SJSA1 (cell line): ENCODE results near the gene AQP12B. TPM values are rescaled to one million over a fixed set of nuclear protein-coding genes. Genes with fewer than 3 reads are reported as not detected.

Experiments used
- DNase-seq, 2 experiments: peaks; one replicate each; pipeline ENCODE4 v3.0.0-alpha.2; 2015 to 2020; ENCODE audit warnings: low spot score in 2 of 2, low read depth in 1 of 2
- H3K27ac ChIP-seq: fragments of 250-450 bp; sonication (Bioruptor Pico); 2 replicates; pipeline ENCODE4 v1.5.1; 2020; ENCODE audit warnings: mild to moderate bottlenecking, moderate library complexity
- H3K27me3 ChIP-seq: fragments of 250-450 bp; sonication (Bioruptor Pico); replicated peaks from 2 replicates; pipeline ENCODE4 v1.5.1; 2020; ENCODE audit warnings: mild to moderate bottlenecking, moderate library complexity
- H3K36me3 ChIP-seq: fragments of 250-450 bp; sonication (Bioruptor Pico); 2 replicates; pipeline ENCODE4 v1.5.1; 2020; ENCODE audit warnings: mild to moderate bottlenecking
- H3K4me1 ChIP-seq: fragments of 250-450 bp; sonication (Bioruptor Pico); replicated peaks from 2 replicates; pipeline ENCODE4 v1.6.1; 2021; ENCODE audit warnings: mild to moderate bottlenecking
- H3K4me3 ChIP-seq: fragments of 250-450 bp; sonication (Bioruptor Pico); 2 replicates; pipeline ENCODE4 v1.5.1; 2020; ENCODE audit warnings: mild to moderate bottlenecking
- H3K9me3 ChIP-seq: fragments of 250-450 bp; sonication (Bioruptor Pico); replicated peaks from 2 replicates; pipeline ENCODE4 v1.5.1; 2020; ENCODE audit warnings: mild to moderate bottlenecking
- total RNA-seq: library from RNA; depleted of rRNA; stranded (reverse); fragments of >200 nt; shearing (Covaris generic); gene quantifications from 2 replicates; pipeline ENCODE4 v1.2.3, GENCODE V29; 2014

Gene AQP12B
- total RNA-seq, 1 experiment from 2014 or later = not detected

DNA sequence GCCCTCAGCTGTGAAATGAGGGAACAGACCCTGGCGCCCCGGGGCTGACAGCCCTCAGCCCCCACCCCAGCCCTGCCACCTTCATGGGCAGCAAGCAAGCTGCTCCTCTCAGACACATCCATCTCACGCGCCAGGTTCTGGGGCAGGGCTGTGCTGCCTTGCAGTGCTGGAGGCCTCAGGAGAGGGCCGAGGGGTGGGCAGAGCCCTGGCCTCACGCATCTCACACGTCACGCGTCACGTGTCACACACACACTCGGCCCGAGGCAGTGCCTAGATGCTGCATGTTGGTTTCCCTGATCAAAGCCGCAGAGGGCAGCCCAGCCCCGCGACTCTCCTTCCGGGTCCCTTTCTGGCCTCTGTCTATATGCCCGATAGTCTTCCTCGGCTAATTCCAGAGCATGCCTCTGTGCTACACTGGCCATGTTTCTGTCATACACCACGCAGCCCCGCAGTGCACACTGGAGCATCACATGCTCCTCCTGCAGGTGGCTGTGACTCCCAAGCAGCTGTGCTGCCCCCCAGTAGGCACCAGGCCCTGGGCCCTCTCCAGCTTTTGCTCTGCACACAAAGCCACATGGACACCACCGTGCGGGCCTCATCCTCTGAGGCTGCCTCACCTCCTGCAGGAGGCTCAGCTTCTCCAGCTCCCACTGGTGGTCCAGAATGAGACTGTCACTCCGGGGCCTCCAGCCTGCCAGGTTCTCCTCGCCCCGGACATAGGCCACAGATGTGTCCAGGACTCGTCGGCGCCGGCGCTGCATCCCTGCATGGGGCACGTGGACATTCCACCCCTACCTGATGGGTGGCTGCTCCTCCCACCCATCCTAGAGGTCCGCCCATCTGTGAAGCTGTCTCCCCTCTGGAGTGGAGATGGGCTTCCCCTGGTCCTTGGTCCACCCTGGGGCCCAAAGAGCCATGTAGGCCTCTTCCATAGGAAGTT lies 40.4 kb upstream of the AQP12B start:
- no peaks in the 10 kb centered on the region for H3K9me3 ChIP-seq
- H3K4me3 ChIP-seq = no peak overlapping the region
- no peaks in the 10 kb centered on the region for H3K36me3 ChIP-seq
- no peaks in the 10 kb centered on the region for H3K4me1 ChIP-seq
- H3K27me3 ChIP-seq = peaks cover 11% of the 10 kb centered on the region
- no peak overlapping the region for H3K27ac ChIP-seq
- DNase-seq = no peak

DNA sequence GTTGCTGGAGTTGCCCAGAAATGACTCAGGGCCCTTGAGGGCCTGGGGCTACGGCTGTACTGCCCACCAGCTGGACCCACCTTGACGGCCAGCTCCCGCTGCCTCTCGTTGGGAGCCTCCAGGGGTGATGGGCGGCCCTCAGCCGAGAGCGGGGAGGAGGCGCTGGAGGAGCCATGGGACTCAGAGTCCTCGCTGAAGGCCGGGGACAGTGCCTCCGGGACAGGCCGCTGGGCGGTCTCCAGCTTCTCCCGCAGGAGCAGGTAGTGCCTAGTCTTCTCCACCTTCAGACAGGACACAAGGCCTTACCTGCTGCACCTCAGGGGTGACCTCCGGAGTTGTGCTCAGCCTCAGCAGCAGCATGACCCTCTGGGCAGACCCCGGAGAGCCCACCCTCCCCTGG lies 39.7 kb upstream of the AQP12B start:
- Histone ChIP-seq H3K27me3 (peaks cover 14% of the 10 kb centered on the region), H3K4me1 (no peaks in the 10 kb centered on the region), H3K9me3 (no peaks in the 10 kb centered on the region), H3K27ac (no peak overlapping the region), H3K4me3 (no peak overlapping the region), H3K36me3 (no peaks in the 10 kb centered on the region)
- no peak for DNase-seq

DNA sequence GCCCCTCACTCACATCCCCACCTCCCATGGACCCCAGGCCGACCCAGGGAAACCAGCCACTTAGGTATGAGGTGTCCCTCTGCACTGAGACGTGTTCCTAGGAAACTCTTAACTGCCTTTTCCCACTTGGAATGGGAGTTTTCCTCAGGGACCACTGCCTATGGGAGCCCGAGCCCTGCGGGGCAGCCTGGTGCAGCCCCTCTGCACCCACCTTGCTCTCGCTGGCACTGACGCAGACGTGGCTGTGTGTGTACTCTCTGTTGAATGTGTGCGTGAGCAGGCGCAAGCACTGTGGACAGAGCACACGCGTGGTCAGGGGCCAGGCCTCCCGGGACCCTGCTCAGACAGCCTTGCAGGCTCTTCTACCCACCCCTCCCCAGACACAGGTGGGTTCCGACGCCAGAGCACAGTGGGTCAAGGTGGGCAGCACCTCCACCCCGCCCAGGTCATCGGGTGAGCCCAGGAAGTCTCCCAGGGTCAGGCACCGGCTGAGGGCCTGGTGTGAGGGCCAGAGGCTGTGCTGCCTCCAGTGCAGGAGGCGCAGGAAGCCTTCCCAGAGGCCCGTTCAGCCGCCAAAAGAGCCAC lies 39.0 kb upstream of the AQP12B start:
- H3K9me3 ChIP-seq = no peaks in the 10 kb centered on the region
- no peak for DNase-seq
- H3K4me3 ChIP-seq = no peak overlapping the region
- no peaks in the 10 kb centered on the region for H3K4me1 ChIP-seq
- no peak overlapping the region for H3K27ac ChIP-seq
- no peaks in the 10 kb centered on the region for H3K36me3 ChIP-seq
- peaks cover 20% of the 10 kb centered on the region for H3K27me3 ChIP-seq

DNA sequence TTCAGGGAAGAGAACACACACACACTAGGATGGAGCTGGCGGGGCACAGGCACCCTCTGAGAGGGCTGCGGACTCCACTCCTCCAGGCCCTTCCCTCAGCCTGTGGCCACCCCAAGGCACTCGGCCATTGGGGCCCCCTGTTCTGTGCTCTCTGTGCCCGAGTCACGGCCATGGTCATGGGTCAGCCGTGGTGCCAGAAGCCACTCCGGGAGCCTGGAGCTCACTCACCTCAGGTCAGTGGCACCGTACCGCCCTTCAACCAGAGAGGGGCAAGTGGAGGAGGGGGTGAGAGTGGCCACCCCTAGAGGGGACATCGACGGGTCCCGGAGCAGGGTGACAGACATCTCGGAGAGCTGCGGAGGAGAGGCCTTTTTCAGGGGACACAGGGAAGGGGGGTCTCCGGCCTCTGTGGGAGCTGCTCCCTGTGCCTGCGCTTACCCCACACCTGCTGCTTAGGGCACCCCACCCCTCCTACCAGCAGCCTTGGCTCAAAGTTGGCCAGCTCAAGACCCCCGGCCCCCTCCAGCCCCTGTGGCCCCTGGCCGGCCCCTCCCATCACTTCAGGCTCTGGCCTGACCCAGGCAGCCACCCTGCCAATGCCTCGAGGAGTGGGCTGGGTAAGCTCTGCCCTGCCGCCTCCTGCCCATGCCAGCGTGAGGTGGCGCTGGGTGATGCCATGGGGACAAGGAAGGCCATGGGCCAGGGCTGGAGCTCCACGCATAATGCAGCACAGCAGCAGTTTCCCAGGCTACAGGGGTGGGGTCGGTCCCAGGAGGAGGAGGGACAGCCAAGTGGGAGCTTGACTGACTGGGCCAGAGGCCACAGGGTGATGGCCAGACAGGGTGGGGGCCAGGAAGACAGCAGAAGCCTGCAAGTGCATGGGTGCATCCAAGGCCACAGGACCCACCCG lies 38.3 kb upstream of the AQP12B start:
- H3K27ac ChIP-seq = no peak overlapping the region
- H3K4me1 ChIP-seq = no peaks in the 10 kb centered on the region
- H3K27me3 ChIP-seq = peaks cover 28% of the 10 kb centered on the region
- no peaks in the 10 kb centered on the region for H3K36me3 ChIP-seq
- no peaks in the 10 kb centered on the region for H3K9me3 ChIP-seq
- no peak for DNase-seq
- H3K4me3 ChIP-seq = no peak overlapping the region

DNA sequence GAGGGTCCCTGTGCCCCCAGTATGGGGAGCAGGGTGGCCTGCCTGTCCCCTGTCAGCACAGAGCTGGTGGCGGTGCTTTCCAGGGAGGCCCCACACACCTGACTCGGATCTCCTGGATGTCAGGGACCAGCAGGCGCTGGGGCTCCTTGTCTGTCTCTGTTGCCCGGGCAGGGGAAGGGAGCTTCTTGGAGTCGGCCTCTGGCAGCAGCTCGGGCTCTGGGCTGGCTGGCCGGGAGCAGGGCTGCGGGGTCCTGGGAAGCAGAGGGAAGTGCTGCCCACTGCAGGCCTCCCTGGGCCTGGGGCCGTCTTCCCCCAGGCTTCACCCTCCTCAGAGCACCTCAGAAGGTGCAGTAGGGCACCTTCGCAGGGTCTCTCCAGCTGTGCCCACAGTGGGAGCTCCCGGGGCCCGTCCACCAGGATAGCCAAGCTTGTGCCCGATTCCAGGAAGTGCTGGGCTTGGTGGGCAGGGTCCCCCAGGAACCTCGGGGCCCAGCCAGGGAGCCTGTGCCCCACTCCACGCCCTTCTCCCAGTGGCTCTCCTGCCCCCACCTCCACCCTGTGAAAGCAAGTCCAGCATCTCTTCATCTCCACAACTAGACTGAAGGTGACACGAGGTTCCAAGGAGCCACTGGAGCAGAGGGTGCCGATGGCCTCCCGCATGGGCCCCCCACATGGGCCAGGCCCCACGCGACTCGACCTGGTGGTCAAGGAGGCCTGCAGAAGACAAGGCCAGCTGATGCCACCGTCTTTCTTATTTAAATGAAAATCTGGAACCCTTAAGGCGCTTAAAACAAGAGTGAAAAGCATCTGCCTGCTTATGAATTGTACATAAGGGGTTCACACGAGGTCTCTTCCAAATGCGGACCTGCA lies 37.2 kb upstream of the AQP12B start:
- DNase-seq = no peak
- peaks cover 36% of the 10 kb centered on the region for H3K27me3 ChIP-seq
- no peaks in the 10 kb centered on the region for H3K4me1 ChIP-seq
- H3K9me3 ChIP-seq = no peaks in the 10 kb centered on the region
- H3K4me3 ChIP-seq = no peak overlapping the region
- H3K36me3 ChIP-seq = no peaks in the 10 kb centered on the region
- H3K27ac ChIP-seq = no peak overlapping the region

DNA sequence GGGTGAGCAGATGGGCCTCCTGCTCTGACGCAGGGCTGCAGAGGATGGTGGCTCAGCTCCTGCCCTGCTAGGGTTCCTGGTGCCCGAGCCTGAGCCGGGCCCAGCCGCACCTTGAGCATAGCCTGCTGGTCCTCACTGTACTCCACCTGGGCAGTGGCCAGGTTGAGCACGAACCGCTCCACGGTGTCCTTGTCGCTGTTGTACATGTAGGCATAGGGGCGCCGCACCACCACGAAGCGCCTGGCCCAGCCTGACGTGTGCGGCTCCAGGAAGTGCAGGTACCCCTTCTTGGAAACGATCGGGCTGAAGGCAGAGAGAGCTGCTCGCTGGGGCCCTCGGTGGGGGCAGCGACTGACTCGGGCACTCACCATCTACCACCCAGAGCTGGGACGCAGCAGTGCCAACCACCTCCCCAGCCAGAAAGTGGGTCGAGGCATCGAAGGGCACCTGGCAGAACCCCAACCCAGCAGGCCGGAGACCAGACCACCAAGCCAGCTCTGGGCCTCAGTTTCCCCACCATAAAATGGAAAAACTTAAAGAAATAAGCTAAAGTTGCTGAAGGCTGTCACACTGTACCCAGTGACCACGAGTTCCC lies 36.3 kb upstream of the AQP12B start:
- DNase-seq = no peak
- Histone ChIP-seq H3K27ac (no peak overlapping the region), H3K9me3 (no peaks in the 10 kb centered on the region), H3K4me1 (no peaks in the 10 kb centered on the region), H3K4me3 (no peak overlapping the region), H3K27me3 (peaks cover 43% of the 10 kb centered on the region), H3K36me3 (no peaks in the 10 kb centered on the region)

DNA sequence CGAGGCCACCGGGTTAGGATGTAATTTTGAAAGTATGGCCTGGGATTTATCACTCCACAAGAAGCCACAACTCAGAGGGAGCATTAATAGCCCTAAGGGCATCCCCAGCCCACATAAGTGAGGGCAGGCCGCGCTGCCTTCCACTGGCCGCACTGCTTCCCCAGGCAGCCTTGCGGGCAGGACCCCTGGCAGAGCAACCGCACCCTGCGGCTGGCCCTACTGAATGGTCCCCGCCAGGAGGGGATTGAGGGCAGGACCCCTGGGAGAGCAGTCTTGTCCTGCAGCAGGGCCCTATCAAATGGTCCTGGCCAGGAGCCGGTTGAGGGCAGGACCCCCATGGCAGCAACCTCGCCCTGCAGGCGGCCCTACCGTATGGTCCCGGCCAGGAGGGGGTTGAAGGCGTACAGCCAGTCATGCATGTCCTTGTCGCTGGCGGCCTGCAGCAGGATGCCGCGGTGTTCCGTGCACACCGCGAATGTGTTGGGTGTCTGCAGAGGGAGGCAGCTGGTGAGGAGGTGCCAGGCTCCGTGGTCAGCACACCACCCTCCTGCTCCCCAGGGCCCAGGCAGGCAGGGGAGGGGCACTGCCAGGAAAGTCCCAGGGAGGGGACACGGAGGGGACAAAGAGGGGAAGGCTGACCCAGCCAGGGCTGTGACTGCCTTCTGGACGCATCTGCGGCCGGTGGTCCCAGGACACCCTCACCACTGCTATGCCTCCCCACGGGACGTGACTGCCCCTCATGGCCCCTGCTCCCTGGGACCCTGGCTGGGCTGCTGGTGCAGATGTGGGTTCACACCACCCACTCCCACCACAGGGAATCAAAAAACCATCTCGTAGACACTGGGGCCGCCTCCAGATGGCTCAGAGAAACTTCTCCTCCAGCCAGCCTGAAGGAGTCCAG lies 35.2 kb upstream of the AQP12B start:
- H3K27me3 ChIP-seq = peaks cover 53% of the 10 kb centered on the region
- no peaks in the 10 kb centered on the region for H3K9me3 ChIP-seq
- DNase-seq = no peak
- no peak overlapping the region for H3K27ac ChIP-seq
- no peaks in the 10 kb centered on the region for H3K36me3 ChIP-seq
- H3K4me1 ChIP-seq = no peaks in the 10 kb centered on the region
- H3K4me3 ChIP-seq = no peak overlapping the region

DNA sequence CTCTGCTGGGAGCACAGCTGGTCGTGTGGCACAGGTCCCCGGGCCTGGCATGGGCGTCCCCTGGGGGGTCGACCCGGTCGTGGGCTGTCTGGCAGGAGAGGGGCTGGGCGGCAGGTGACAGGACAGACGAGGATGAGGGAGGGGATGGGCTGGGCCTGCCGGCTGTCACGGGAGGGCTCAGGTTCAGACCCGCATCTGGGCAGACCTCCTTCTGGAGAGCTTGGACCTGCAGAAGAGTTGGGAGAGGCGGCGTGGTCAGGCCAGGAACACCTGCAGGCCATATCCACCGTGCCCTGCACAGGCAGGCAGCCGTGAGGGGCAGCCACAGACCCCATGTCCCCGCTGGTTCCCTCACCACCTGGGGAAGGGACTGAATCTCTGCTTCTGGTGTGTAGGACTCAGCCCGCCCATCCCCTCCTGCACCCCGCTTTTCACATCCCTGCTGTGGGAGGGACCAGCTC lies 34.5 kb upstream of the AQP12B start:
- no peak overlapping the region for H3K27ac ChIP-seq

DNA sequence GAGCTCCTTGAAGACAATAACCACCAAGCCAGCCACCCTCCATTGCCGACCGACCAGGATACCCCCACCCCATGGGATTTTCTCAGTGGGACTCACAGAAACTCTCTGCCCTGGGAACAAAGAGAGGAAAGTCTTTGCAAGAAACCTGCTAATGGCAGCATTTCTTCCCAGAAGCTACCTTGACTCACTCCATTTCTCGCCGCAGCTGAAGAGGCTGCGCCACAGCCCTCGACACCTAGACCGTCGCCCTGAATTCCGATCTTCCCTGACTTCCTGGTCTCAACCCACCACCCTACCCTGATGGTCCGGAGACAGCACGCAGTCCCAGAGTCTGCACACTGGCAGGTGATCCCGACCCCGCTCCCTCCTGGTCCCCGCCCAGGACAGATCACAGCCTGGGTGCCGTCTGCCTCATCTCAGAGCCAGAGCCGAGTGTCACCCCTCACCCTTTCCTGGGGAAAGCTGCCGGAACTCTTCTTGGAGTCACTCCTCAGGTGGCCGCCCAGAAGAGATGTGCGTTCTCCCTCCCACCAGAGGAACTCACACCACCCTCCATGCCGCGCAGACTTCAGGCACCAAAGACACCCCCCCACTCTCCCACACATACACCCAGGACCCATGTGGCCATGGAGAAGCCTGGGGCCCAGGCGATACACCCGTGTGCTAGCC lies 33.6 kb upstream of the AQP12B start:
- H3K27ac ChIP-seq = no peak overlapping the region
- no peak overlapping the region for H3K4me3 ChIP-seq
- no peak for DNase-seq
- no peaks in the 10 kb centered on the region for H3K9me3 ChIP-seq
- no peaks in the 10 kb centered on the region for H3K36me3 ChIP-seq
- H3K27me3 ChIP-seq = peaks cover 55% of the 10 kb centered on the region
- no peaks in the 10 kb centered on the region for H3K4me1 ChIP-seq

More for the DNA sequence above, 34.5 kb upstream of the AQP12B start:
- Histone ChIP-seq H3K4me1 (no peaks in the 10 kb centered on the region), H3K9me3 (no peaks in the 10 kb centered on the region), H3K36me3 (no peaks in the 10 kb centered on the region), H3K4me3 (no peak overlapping the region), H3K27me3 (peaks cover 54% of the 10 kb centered on the region)
- DNase-seq = no peak

DNA sequence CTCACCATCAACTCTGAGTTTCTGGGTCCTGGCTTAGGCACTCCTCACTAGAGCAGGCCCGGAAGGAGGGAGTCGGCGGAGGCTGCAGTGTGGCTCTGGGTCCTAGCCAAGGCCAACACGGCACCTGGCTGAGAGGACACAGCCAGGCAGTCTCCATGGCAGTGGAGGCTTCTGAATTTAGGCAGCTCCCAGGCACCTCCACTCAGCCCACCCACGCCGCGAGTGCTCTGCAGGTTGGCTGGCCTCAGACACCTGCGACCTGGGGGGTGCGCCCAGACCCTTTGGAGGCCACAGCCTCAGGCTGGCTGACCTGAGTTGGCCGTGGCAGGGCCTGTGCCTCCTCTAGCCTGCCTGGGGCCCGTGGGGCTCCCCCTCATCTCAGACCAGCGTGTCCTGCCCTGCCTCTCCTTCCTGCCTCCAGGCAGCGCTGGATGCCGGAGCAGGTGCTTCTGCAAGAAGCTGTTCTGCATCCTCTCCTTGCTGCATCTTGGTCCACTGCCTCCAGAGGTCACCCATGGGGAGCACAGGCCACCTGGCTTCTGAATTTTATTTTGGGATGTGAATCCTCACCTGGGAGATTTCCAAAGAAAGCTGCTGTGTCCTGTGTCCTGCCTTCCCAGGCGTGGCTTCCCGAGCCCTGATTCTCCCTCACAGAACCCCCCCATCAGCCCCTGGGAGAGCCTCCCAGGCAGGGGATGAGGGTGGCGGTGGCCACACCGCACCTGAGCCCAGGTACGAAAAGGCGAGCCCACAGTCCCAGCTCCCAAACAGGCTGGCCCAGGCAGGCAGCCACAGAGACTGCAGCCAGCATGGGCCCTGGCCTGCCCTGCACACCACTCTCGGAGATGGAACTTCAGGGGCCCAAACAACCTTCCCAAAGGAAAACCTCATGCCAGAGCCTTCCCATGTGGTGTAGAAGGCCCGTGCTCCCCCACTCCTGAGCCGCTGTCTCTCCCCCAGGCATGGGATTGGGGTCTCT lies 32.4 kb upstream of the AQP12B start:
- no peaks in the 10 kb centered on the region for H3K9me3 ChIP-seq
- H3K27me3 ChIP-seq = peaks cover 59% of the 10 kb centered on the region
- DNase-seq = no peak
- no peak overlapping the region for H3K27ac ChIP-seq
- H3K4me1 ChIP-seq = no peaks in the 10 kb centered on the region
- H3K36me3 ChIP-seq = no peaks in the 10 kb centered on the region
- no peak overlapping the region for H3K4me3 ChIP-seq
